HS-27A (cell line): Measurements from ENCODE around the gene CELF1.

Source experiments
- DNase-seq: peaks from one replicate; pipeline ENCODE4 v3.0.0-alpha.2; 2012; ENCODE audit warnings: low read depth, missing footprints

Gene CELF1

GRCh38 chr11:47552566-47553405, at the start of gene CELF1:
Gene CELF1, minus strand, starts transcription at chr11:47553132. Its CDS starts 53,609 bp downstream, at chr11:47499523.
- DNase-seq = peak; percentile 77

GRCh38 chr11:47599902-47600301, 47.0 kb upstream of the CELF1 start:
- DNase-seq = no peak

- no peak for DNase-seq
Observed at GRCh38 chr11:47595967-47596366, 43.0 kb upstream of the CELF1 start.

DNA sequence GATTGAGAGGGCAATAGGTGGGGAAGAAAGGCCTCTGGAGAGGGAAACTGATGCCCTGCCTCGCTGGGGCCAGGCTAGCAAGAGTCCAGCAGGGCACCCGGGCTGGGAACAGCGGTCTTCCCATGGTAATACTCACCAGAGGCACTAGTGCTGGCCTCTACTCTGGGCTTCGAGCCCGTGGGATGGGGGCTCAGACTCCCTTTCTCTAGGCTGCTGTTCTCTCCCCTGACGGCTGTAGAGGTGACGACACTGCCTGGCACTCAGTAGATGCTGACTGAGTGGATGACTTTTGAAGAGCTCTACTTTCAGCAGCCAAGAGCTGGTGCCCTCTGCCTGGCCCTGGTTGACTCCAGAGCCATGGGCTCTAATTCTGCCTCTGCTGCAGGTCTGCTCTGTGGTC, 42.1 kb upstream of the CELF1 start:
- DNase-seq = no peak

- no peak for DNase-seq
Observed at GRCh38 chr11:47593934-47594855, 41.3 kb upstream of the CELF1 start, which contains the start of gene C1QTNF4. Gene C1QTNF4, minus strand, starts transcription at chr11:47594411. Its CDS starts 3,601 bp downstream, at chr11:47590810.

DNA sequence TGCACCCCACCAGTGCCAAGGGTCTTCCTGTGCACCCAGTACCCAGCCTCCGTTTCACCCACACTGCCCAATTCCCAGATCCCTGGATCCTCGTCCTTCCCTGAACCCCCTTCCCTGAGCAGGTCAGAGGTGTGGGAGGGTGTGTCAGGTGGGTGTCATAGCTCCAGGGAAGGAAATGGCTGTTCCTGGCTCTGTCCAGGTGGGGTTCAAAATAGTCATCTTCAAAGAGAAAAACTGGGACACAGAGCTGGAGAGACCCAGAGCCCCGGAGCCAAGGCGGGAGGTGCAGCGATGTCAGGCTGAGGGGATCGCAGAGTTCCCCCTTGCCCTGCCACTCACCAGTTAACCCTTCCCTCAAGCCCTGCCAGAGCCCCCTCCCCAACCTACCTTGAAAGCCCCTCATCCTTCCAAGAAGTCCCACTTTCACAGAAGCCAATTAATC, 40.6 kb upstream of the CELF1 start:
- DNase-seq = no peak

GRCh38 chr11:47592970-47593369, 40.0 kb upstream of the CELF1 start:
- no peak for DNase-seq

- DNase-seq = no peak
Observed at GRCh38 chr11:47592251-47592650, 39.3 kb upstream of the CELF1 start.

GRCh38 chr11:47591764-47592163, 38.8 kb upstream of the CELF1 start:
- DNase-seq = no peak

- no peak for DNase-seq
Observed at GRCh38 chr11:47589977-47590861, 37.3 kb upstream of the CELF1 start.

GRCh38 chr11:47589584-47589976, 36.6 kb upstream of the CELF1 start:
- DNase-seq = no peak

DNA sequence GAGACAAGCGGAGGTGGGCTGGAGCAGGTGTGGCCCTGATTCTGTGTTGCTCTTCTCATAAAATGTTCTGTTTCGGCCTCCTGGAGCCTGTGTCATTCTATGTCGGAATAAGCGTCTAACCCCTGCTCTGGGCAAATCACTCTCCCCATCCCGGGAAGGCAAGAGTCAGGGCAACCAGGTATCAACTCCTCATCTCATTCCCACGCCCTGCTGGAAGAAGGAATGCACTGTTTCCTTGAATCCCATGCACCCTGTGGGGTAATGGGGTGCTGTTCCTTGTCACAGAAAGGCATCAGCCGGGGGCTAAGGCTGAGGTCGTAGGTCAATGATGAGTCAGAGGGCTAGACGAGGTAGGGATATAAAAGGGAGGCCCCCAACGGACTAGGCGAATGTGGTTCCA, 36.2 kb upstream of the CELF1 start:
- no peak for DNase-seq

- no peak for DNase-seq
Observed at GRCh38 chr11:47587723-47588326, 34.9 kb upstream of the CELF1 start.

GRCh38 chr11:47587039-47587716, 34.2 kb upstream of the CELF1 start:
- DNase-seq = no peak

GRCh38 chr11:47586098-47586855, 33.3 kb upstream of the CELF1 start, which contains the start of gene FAM180B:
Gene FAM180B, plus strand, starts transcription at chr11:47586678. Its CDS starts 91 bp downstream, at chr11:47586769.
- no peak for DNase-seq

DNA sequence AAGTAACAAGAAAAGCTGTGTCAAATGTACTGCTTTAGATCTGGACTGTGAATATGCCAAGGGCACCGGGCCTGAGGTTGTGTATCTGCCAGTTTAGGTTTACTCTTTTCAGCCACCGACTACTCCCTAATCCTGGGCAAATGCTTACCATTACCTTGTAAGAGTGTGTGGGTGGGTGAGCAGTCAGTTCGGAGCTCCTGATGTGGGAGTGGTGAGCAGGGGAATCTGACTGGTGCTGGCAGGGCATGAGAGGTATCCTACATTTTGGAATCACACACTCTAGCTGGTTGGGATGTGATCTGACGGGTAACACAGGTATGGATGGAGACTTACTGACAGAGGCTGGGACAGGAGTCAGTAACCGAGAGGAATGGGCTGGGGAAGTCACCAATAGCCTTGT, 30.9 kb upstream of the CELF1 start:
- no peak for DNase-seq

DNA sequence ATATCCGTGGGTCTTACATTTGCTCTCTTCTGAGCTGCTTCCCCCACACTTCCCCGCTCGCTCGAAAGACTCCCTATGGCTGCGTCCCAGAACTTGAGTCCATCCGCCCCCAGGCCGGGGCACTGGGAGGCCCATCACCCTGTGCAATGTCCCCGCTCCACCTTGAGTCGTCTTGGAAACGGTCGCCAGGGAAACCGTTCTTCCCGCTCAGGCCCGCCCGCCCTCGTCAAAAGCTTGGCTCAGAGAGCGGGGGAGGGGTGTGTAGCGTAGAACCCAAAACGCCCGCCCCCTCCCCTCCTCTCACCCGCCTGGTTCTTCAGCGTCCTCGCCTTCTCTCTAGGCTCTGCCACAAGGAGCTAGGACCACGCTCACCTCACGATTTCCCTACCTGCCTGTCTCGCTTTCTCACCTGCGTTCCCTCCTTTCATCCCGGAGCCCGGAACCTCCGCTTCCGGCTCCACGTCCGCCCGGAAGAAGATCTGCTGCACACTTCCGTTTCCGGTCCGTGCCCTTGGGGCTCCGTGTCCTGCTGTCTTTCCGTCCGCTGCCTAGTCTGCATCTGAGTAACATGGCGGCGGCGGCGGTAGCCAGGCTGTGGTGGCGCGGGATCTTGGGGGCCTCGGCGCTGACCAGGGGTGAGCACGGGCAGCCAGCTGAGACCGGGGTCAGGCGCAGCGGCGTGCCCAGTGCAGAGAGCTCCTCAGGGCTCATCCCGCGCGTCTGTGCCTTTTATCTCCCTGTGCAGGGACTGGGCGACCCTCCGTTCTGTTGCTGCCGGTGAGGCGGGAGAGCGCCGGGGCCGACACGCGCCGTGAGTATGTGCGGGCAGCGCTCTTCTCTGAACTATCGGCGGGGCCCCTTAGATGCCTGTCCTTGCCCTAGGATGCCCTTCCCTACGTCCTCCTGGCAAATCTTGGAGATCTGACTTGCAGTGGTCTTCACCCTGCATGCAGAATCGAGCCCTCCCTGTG, 25.9 kb upstream of the CELF1 start, which contains the start of the genes KBTBD4 and NDUFS3:
TSS of gene KBTBD4 (minus strand) at position 447 of the 971 bp plus-strand sequence. CDS start at position 428, 19 bp downstream.
TSS of gene NDUFS3 (plus strand) at position 551 of the 971 bp plus-strand sequence. CDS start at position 569, 18 bp downstream.
- peak; percentile 90 for DNase-seq

DNA sequence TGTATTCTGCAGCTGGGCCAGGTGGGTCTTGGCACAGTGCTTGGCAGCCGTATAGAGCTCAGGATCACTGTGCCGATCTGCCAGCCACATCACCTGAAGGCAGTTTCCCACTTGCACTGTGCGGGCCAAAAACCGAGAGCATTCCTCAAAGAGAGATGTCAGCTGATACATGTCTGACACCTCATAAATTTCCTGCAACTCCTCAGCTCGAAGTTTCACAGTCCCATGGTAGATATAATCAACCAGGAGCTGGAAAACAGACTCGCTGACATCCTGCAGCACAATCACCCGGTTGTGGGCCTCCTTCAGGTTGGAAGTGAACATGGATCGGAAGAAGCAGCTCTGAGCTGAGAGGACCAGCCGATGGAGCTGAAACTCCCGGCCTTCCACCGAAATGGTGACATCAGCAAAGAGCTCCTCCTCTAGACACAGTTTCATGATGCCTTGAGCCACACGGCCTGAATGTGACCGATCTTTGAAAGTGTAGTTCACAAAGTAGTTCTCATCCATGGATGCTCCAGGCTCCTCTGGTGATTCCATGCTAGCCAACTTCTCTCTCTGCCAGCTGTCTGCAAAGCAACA, 24.6 kb upstream of the CELF1 start:
- no peak for DNase-seq
